Activated T-cell treated with anti-CD3 and anti-CD28 coated beads, Interleukin-2, amount 50 U/mL, for 48 hours (primary cell): Measurements from ENCODE around the gene SLC2A2.
"Not testable (repeated sequence)": the region's sequence is repeated elsewhere in the genome, so short reads cannot be mapped to it uniquely, and the experiment has no call there.

Source experiments
- DNase-seq, 2 experiments: peaks; one replicate each; pipeline ENCODE4 v3.0.0-alpha.2; 2020

The SLC2A2 gene

DNA sequence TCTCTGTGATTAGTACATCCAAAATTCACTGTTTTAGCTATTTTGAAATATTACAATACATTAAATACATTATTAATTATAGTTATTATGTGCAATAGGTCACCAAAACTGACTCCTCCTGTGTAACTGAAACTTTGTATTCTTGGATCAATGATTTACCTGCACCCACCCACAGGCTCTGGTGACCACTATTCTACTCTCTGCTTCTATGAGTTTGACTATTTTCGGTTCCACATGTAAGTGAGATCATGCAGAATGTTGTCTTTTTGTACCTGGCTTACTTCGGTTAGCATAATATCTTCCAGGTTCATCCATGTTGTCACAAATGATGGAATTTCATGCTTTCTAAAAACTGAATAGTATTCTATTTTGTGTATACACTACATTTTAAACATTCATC, 43.8 kb downstream of the SLC2A2 start:
- no peak for DNase-seq

- DNase-seq: no peak
These were observed 46.1 kb downstream of the SLC2A2 start for GRCh38 chr3:170980399-170980798.

- no peak for DNase-seq
These were observed 48.4 kb downstream of the SLC2A2 start for GRCh38 chr3:170977949-170978745.

- no peak for DNase-seq
These were observed 50.4 kb downstream of the SLC2A2 start for GRCh38 chr3:170976190-170976519.

- DNase-seq: no peak
These were observed 51.0 kb downstream of the SLC2A2 start for GRCh38 chr3:170975283-170976189.

DNA sequence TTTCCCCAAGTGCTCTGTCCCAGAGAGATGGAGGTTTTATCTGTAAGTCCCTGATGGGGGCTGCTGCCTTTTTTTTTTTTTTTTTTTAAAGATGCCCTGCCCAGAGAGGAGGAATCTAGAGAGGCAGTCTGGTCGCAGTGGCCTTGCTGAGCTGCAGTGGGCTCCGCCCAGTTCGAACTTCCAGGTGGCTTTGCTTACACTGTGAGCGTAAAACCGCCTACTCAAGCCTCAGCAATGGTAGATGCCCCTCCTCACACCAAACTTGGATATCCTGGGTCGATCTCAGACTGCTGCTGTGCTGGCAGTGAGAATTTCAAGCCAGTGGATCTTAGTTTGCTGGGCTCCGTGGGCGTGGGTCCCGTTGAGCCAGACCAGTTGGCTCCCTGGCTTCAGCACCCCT, 51.6 kb downstream of the SLC2A2 start:
- DNase-seq: no peak

DNA sequence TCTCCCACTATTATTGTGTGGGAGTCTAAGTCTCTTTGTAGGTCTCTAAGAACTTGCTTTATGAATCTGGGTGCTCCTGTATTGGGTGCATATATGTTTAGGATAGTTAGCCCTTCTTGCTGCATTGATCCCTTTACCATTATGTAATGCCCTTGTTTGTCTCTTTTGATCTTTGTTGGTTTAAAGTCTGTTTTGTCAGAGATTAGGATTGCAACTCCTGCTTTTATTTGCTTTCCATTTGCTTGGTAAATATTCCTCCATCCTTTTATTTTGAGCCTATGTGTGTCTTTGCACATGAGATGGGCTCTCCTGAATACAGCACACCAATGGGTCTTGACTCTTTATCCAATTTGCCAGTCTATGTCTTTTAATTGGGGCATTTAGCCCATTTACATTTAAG, 53.6 kb downstream of the SLC2A2 start:
- not testable (repeated sequence) for DNase-seq

GRCh38 chr3:170967126-170967525, 59.4 kb downstream of the SLC2A2 start:
- no peak for DNase-seq

GRCh38 chr3:170966495-170966894, 60.0 kb downstream of the SLC2A2 start:
- no peak for DNase-seq

DNA sequence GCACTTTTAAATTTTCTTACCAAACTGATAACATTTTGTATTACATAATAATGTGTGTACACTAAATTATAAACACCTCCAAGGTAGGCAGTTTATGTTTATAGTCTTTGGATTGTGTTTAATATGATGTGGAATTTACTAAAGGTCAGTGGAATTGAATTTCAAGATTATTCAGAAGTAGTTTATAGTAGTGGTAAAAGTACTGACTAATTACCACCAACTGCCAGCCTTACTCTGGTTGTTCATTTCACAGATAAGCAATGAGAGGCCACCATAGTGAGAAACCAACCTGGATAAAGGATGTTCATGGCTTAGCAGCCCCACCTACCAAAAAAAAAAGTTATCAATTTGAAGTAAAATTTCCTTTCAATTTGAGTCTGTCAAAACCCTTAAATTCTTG, 64.1 kb downstream of the SLC2A2 start:
- no peak for DNase-seq

DNA sequence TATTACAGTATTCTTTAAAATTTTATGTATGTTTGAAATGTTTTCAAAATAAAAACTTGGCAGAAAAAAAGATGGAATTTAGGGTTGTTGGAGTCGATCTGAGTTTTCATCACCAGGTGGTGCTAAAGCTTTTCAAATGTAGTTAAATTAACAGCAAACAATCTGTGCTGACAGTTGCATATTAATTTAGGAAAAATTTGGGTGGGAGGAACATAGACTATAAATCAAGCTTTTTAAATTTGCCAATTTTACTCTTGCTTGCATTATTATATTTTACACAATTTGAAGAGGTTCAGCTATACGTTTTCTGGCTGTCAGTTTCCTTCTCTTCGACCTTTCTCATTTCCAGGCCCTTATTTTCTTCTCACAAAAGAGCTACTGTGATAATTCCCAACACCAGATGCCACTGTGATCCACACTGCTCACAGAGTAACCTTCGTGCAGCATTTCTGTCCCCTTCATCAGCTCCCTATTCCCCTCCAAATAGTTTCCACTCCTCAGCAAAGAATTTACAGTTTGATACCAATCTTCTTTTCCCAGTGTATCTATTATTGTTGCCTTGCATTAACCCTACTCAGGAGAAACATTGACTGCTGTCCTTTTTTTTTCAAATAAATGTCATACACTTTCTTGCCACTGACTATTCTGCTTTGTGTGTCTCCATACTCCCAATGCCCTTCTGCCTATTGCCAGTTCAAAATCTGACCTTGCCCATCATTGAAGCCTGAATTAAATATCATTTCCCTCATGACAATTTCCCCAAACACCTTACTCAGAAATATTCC, 64.7 kb downstream of the SLC2A2 start:
- DNase-seq: no peak

DNA sequence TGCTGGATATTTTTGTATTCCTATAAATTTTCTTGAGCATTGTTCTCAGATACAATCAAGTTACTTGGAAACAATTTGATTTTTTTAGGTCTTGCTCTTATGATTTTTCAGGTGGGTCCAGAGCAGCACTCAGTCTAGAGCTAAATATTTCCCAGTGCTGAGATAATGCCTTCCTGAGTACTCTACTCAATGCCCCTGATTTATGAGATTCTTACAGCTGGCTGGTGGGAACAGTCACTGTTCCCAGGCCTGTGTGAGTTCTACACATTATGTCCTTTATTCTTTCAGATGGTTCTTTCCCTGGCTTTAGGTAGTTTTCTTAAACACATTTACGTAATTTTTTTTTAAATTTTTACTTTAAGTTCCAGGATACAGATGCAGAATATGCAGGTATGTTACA, 67.1 kb downstream of the SLC2A2 start:
- DNase-seq: no peak

DNA sequence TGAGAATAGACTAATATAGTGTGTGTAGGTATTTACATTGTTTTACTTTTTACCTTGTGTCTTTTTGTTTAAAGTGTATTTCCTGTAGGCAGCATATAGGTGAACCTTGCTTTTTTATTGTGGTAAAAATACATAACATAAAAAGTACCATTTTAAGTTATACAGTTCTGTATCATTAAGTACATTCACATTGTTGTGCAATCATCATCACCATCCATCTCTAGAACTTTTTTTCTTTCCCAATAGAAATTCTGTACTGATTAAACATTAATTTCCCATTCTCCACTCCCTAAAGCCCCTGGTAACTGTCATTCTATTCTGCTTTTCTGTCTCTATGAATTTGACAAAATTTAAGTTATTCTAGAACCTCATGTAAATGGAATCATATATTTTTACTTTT, 69.9 kb downstream of the SLC2A2 start:
- DNase-seq: no peak

GRCh38 chr3:170953736-170954135, 72.8 kb downstream of the SLC2A2 start:
- no peak for DNase-seq

DNA sequence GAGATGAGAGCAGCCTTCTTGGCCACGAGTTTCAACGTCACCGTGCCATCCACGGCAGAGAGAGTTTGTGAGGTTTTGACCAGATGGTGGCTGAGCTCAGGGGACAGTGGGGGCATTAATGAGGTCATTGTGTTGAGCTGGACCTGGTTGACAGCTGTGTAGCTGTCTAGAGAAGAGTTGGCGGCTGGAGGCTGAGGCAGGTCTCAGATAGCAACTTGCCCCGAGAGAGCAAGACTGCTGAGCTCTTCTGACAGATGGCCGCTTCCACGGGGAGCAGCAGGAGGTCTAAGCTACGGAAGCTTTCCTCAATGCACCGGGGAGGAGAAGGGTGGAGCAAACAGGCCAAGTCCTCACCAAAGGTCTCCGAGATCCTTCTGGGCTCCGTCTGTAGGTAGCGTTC, 73.3 kb downstream of the SLC2A2 start:
- DNase-seq: no peak

GRCh38 chr3:170949211-170949610, 77.3 kb downstream of the SLC2A2 start:
- DNase-seq: no peak

- no peak for DNase-seq
These were observed 79.3 kb downstream of the SLC2A2 start for GRCh38 chr3:170947018-170947769.
